HL-60 (cell line): ENCODE data around the gene COG6.

Experiments
- DNase-seq, 2 experiments: peaks; one replicate each; pipeline ENCODE4 v3.0.0-alpha.2; 2010 to 2020; ENCODE audit warnings: low read depth in 1 of 2, low spot score in 1 of 2
- H3K27ac ChIP-seq: fragments of 250-450 bp; sonication (Bioruptor Pico); replicated peaks from 2 replicates; pipeline ENCODE4 v1.5.1; 2020; ENCODE audit warnings: mild to moderate bottlenecking, moderate library complexity
- H3K27me3 ChIP-seq: fragments of 250-450 bp; sonication (Bioruptor Pico); 2 replicates; pipeline ENCODE4 v1.5.1; 2021; ENCODE audit warnings: mild to moderate bottlenecking, moderate library complexity; ENCODE audit not compliant: insufficient read depth, poor library complexity, severe bottlenecking
- H3K4me3 ChIP-seq: replicated peaks from 2 replicates; pipeline ENCODE4 v1.5.1; 2011; ENCODE audit warnings: mild to moderate bottlenecking, control low read depth, low read length; ENCODE audit not compliant: insufficient read depth
- GABPA ChIP-seq: IDR thresholded peaks from 2 replicates; pipeline ENCODE4 v1.6.1; 2012; ENCODE audit warnings: low read depth
- POLR2AphosphoS5 ChIP-seq: IDR thresholded peaks from 2 replicates; pipeline ENCODE4 v1.6.1; 2012; ENCODE audit warnings: low read depth
- SPI1 ChIP-seq: IDR thresholded peaks from 2 replicates; pipeline ENCODE4 v1.6.1; 2012; ENCODE audit warnings: low read depth, mild to moderate bottlenecking, borderline replicate concordance
- TF ChIP-seq, protein P1 (sequence below): IDR thresholded peaks from 2 replicates; pipeline ENCODE4 v1.6.1; 2012; ENCODE audit warnings: low read depth; ENCODE audit not compliant: insufficient replicate concordance
- TF ChIP-seq, protein P2 (sequence below): IDR thresholded peaks from one replicate; pipeline ENCODE4 v1.5.1; 2011; ENCODE audit warnings: low read length, control low read depth, inconsistent platforms; ENCODE audit not compliant: insufficient read depth

The COG6 gene

DNA sequence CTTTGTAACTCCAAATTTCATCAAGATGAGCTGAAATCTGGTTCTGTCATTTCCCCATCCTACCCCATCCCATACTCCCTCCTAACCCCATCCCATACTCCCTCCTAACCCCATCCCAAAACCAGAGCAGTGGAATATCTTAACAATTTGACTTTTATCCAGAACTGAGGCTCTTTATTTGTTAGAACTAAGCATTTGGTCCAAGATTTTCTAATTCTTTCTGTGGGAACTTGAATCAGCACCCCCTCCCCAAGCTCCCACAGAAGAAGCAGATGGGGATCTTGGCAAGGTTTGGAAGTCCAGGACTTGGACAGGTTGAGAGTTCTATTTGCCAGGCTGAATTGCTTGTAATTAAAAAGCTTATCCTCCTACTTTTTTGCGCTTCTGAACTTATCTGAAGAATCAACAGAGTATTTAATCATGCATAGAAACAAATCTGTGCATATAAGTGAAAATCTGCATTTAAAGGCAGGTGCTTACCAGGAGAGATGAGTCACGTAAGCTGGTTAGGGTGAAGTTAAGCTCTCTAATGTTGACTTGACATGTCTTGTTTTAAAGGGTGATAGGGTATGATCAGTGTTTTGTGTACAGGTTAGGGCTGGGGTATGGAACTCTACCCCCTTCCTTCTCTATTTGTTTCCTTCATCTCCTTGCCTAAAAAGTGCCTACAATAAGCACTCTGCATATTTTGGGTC lies 111.1 kb downstream of the COG6 start:
- Histone ChIP-seq H3K4me3 (no peak overlapping the region), H3K27me3 (no peaks in the 10 kb centered on the region), H3K27ac (no peak overlapping the region)
- DNase-seq, result no peak
- TF ChIP-seq, protein P1, sequence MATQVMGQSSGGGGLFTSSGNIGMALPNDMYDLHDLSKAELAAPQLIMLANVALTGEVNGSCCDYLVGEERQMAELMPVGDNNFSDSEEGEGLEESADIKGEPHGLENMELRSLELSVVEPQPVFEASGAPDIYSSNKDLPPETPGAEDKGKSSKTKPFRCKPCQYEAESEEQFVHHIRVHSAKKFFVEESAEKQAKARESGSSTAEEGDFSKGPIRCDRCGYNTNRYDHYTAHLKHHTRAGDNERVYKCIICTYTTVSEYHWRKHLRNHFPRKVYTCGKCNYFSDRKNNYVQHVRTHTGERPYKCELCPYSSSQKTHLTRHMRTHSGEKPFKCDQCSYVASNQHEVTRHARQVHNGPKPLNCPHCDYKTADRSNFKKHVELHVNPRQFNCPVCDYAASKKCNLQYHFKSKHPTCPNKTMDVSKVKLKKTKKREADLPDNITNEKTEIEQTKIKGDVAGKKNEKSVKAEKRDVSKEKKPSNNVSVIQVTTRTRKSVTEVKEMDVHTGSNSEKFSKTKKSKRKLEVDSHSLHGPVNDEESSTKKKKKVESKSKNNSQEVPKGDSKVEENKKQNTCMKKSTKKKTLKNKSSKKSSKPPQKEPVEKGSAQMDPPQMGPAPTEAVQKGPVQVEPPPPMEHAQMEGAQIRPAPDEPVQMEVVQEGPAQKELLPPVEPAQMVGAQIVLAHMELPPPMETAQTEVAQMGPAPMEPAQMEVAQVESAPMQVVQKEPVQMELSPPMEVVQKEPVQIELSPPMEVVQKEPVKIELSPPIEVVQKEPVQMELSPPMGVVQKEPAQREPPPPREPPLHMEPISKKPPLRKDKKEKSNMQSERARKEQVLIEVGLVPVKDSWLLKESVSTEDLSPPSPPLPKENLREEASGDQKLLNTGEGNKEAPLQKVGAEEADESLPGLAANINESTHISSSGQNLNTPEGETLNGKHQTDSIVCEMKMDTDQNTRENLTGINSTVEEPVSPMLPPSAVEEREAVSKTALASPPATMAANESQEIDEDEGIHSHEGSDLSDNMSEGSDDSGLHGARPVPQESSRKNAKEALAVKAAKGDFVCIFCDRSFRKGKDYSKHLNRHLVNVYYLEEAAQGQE, result no peak
- TF ChIP-seq SPI1, result no peak
- no peak for TF ChIP-seq POLR2AphosphoS5
- no peak for TF ChIP-seq GABPA
- TF ChIP-seq, protein P2, sequence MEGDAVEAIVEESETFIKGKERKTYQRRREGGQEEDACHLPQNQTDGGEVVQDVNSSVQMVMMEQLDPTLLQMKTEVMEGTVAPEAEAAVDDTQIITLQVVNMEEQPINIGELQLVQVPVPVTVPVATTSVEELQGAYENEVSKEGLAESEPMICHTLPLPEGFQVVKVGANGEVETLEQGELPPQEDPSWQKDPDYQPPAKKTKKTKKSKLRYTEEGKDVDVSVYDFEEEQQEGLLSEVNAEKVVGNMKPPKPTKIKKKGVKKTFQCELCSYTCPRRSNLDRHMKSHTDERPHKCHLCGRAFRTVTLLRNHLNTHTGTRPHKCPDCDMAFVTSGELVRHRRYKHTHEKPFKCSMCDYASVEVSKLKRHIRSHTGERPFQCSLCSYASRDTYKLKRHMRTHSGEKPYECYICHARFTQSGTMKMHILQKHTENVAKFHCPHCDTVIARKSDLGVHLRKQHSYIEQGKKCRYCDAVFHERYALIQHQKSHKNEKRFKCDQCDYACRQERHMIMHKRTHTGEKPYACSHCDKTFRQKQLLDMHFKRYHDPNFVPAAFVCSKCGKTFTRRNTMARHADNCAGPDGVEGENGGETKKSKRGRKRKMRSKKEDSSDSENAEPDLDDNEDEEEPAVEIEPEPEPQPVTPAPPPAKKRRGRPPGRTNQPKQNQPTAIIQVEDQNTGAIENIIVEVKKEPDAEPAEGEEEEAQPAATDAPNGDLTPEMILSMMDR, result no peak

DNA sequence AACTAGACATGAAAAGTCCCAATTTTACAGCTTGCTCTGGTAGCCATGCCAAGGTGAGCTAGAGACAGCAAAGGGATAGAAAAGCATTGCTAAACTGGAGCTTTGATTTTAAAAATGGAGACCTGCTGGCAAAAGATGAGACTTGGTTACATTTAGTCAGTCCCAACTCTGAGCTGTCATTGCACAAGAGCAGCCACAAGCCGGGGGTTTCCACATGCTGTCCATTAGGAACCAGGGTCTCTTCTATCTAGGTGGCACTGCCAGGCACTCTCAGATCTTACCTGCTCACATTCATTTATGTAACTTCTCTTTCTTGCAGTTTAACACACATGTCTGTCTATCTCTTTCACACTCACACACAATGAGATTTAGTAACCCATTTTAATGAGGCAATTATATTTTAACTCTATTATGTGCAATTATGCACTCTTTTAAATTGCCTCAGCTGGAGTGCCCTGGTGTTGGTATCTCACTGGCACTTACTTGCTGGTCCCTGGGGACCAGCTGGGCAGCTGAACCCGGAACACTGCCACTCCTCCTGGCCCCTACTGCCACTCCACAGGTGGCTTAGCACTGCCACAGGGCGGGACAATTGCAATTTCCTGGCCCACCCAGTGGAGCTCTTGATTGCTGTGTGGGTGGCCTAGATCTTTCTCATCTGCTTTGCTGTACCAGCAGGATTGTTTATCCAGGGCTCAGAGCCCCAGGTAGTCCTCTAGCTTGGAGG lies 112.5 kb downstream of the COG6 start:
- TF ChIP-seq, protein P2, result no peak
- TF ChIP-seq POLR2AphosphoS5, result no peak
- no peak for TF ChIP-seq SPI1
- TF ChIP-seq GABPA, result no peak
- TF ChIP-seq, protein P1, result no peak
- no peak for DNase-seq
- no peak overlapping the region for H3K27ac ChIP-seq
- no peak overlapping the region for H3K4me3 ChIP-seq
- no peaks in the 10 kb centered on the region for H3K27me3 ChIP-seq

DNA sequence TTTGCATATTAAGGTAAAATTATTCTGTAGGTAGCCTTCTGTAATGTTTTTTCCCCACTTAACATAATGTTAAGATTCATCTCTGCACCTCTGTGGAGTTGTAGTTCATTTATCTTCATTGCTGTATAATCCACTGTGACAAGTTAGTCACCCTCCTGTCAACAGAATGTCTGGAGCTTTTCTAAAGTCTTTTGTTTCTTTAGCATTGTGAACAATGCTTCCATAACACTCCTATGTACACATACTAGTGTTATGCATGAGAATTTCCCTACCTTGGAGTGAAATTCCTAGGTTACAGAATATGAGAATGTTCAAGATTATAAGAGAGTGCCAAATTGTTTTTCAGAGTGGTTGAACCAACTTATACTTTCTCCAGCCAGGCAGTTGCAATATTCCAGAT lies 113.5 kb downstream of the COG6 start:
- Histone ChIP-seq H3K4me3 (no peak overlapping the region), H3K27ac (no peak overlapping the region), H3K27me3 (no peaks in the 10 kb centered on the region)
- TF ChIP-seq, protein P2, result no peak
- TF ChIP-seq POLR2AphosphoS5 (no peak), GABPA (no peak), SPI1 (no peak)
- TF ChIP-seq, protein P1, result no peak
- no peak for DNase-seq
